GM21717 (cell line): ENCODE data around the gene TAF10.
A peak's percentile ranks its signal among the peaks of the same experiment; 100 is the strongest.

ENCODE experiments used
- ATAC-seq: cut with Tn5 transposase; IDR thresholded peaks from one replicate; pipeline ENCODE4 v1.9.1; 2021; ENCODE audit warnings: mild to moderate bottlenecking, moderate library complexity; ENCODE audit not compliant: unreplicated experiment

TAF10 gene

DNA sequence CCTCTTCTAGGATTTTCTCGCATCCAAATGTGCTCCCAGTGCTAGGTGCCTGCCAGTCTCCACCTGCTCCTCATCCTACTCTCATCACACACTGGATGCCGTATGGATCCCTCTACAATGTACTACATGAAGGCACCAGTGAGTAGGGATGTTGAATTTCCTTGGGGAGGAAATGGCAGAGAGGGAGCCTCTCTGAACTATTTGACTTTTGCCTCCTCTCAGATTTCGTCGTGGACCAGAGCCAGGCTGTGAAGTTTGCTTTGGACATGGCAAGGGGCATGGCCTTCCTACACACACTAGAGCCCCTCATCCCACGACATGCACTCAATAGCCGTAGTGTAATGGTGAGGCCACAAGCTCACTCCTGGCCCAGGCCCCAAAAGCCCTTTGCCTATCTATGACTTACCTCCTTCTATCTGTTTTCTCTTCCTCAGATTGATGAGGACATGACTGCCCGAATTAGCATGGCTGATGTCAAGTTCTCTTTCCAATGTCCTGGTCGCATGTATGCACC is 2.5 kb downstream of the TAF10 start:
- ATAC-seq, result no peak

DNA sequence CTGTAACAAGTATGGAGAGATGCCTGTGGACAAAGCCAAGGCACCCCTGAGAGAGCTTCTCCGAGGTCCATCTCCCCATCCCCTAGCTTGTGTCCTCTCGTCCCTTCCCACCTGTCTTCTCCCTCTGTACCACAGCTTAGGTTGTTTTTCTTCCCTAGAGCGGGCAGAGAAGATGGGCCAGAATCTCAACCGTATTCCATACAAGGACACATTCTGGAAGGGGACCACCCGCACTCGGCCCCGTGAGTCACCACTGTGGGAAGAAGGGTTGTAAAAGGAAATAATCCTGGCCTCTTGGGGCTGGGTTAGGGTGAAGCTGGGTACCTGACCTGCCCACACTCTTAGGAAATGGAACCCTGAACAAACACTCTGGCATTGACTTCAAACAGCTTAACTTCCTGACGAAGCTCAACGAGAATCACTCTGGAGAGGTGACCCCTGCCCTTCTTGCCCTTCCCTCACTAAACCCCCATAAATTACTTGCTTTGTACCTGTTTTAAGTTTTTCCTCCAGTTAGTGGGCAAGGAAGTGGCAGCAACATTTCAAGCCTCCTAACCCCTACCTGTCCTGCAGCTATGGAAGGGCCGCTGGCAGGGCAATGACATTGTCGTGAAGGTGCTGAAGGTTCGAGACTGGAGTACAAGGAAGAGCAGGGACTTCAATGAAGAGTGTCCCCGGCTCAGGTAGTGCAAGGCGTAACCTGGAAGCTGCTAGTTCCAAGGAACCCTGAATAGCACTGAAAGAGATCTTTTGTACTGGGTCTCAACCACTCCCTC is 3.1 kb downstream of the TAF10 start:
- ATAC-seq, result no peak

DNA sequence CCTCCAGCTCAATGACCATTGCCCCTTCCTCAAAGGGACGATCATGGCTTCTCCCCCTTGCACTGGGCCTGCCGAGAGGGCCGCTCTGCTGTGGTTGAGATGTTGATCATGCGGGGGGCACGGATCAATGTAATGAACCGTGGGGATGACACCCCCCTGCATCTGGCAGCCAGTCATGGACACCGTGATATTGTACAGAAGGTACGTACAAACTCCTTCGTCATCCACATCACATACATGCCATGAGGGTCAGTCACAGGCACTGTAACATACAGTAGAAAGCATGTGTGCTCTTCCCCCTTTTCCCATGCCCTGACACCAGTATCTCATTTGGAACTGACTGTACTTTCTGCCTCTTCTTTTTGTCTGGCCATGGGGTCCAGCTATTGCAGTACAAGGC is 4.0 kb downstream of the TAF10 start:
- ATAC-seq, result no peak

DNA sequence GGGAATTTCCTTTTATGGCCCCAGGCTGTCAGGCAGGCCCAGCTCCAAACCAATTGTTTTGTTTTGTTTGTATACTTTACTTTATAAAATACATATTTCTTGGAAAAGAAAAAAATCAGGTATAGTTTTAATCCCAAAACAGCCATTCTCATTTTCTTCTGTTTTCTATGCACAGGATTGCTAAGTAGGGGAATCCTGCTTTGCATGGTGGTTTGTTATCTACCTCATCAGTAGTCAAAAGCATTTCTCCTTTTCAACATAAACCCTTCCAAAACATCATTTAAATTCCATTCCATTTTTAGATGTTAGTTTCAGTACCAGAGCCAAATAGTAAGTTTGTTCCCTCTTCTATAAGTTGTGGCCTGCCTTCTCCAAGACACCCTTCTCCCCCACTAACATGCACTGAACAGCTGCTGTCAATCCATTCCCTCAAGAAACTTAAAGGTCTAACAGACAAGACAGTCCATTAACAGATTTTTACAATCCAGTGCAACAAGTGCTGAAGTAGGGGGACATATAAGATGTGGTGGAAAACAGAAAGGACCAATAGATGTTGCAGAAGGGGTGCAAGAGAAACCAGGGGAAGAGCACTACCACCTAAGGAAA is 4.7 kb downstream of the TAF10 start:
- ATAC-seq, result no peak

DNA sequence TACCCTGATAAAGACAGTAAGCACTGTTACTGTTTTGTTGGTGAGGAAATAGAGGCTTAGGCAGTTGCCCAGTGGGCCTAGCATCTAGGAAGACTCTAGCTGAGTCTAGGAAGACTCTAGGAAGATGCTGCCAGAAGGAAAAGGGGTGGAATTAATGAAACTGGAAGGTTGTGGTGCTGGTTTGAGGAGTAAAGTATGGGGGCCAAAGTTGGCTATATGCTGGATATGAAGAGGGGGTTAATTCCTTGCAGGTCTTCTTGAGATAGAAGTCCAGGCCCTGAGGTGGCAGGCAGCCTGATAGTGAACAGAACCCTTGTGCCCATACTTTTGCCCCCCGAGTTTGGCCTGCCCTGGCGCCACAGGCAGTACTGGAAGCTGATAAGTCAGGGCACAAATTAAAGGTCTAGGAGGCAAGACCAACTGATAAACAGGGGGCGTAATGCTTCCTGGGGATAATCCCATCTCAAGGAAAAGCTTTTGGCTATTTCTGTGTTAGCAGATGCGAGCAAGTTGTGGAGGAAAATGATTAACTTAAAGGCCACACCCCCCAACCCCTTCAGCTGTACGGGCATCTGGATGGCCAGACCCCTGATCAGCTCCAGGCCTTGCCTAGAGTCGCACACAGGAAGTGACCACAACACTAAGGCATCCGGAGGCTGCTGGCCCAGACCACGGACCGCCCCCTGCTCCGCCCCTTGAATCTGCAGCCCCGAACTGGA is 5.4 kb downstream of the TAF10 start:
- peak; percentile 29 for ATAC-seq

DNA sequence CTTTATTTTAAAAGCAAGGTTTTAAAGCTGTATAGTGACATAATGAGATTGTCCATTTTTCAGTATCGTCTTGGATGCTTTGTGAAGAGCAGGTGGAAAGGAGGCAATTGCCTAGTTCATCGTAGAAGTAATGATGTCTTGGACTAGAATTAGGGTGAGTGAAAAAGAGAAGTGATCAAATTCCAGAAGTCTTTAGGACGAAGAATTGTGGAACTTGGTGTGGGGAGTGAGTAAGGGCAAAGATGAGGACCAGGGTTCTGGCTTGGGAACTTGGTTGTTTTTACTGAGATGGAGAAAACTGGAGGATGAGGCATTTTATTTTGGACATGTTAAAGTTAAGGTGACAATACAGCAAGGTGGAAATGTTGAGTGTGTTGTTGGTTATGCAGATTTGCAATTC is 7.2 kb downstream of the TAF10 start:
- no peak for ATAC-seq

DNA sequence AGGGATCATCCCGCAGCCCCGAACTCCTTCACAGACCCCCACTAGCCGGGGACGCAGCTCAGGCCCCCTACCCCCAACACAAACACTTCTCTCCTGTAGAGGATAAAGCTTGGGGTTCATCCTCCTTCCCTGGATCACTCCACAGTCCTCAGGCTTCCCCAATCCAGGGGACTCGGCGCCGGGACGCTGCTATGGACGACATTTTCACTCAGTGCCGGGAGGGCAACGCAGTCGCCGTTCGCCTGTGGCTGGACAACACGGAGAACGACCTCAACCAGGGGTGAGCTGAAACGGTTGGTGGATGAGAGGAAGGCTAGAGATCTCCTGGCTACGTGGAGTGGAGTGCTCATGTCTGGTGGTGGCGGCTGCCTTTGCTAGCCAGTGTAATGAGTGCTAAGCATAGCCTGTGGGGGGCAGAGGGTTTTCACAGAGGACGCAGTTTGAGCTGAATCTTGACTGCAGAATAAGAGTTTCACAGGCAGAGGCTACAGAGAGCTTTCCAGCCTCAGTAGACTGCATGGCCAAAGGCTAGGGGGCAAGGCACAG is 7.9 kb downstream of the TAF10 start:
- peak; percentile 45 for ATAC-seq

DNA sequence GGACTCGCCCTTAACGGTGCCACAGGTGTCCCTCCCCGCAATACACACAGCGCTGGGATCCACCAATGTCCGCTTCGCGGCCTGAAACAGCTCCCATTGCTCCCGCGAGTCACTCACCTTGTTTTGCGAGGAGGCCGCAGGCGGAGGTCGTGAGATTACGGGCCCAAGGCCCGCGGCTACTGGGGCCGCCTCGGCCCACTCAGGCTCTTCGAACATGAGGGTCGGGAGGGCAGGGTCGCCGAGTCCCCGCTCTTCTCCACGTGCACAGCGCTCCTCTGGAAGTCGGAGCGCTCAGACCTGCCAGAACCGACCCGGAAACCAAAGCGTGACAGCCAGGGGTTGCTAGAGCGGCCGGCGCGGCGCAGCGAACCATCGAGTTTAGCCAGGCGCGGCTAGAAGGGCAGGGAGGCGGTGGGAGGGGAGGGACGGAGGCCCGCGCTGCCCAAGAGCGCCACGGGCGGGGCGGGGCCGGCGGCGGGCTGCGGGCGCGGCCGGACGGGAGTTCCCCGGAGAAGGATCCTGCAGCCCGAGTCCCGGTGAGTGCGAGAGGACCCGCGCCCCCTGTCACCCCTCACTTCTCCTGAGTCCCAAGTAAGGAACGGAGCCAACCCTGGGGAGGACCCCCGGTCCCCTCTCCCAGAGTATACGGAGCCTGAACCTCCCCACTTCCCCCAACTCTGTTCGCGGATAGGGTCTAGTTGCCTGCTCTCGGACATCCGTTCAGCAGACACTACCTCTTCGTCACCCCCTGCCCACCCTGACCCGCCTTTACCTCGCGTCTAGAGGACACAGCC is 8.5 kb downstream of the TAF10 start, which contains the start of the genes ILK and RRP8:
ILK (plus strand) TSS at position 488 of the 794 bp plus-strand sequence. CDS start 498 bp downstream, outside the sequence.
RRP8 (minus strand) TSS at position 330 of the 794 bp plus-strand sequence; CDS start at position 216, 114 bp downstream.
- peak; percentile 77 for ATAC-seq

DNA sequence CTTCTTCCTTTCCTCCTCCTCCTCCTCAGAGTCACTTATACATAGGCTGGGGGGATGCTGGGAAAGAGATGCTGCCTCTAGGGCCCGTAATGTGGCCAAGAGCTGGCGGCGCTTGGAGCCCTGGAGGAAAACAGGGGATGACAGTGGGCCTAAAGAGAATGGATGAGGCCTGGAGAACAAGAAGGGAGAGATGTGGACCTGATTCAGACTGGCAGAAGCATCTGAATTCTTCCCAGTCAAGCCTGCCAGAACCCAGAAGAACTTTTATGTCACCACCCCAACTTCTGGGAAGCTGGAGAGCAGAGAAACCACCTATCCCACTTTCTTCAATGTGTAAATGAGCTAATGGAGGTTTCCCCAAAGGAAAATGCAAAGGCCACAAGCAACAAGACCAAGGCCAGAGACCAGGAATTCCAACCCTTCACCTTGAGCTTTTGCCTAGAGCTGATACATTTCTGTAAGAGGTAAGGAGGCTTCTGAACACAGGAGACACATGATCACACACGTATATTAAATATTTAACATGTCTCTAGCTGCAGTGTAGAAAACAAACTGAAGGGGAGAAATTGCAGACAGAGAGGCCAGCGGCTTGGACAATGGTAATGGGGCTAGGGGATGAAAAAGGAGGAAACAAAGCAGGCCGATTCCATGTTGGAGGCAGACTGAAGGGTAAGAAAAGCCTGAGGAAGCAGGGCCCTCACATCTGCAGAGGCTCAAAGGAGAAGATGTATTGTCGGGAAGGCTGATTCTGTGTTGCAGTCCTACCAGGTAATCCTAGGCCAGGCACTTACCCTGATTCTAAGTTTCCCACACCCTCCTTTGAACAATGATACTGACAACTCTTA is 9.7 kb downstream of the TAF10 start:
- no peak for ATAC-seq

DNA sequence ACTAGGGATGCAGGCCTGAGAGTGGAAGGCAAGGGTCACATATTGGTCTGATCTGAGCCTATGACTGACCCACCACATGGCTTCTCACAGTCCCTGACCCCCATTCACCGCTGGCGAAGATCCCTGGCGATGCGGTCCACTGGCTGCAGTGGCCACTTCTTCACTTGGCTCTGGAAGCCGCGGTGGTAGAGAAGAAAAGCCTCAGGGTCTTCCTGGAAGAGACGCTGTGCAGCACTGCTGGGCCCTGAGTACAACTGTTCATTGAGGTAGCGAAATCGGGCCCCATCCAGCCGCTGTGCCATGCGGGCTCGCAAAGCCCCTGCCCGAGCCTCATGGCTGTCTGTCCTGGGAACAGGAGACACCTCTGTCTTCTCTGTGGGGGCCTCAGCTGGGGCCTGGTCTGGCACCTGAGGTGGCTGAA is 11.0 kb downstream of the TAF10 start:
- ATAC-seq, result no peak

DNA sequence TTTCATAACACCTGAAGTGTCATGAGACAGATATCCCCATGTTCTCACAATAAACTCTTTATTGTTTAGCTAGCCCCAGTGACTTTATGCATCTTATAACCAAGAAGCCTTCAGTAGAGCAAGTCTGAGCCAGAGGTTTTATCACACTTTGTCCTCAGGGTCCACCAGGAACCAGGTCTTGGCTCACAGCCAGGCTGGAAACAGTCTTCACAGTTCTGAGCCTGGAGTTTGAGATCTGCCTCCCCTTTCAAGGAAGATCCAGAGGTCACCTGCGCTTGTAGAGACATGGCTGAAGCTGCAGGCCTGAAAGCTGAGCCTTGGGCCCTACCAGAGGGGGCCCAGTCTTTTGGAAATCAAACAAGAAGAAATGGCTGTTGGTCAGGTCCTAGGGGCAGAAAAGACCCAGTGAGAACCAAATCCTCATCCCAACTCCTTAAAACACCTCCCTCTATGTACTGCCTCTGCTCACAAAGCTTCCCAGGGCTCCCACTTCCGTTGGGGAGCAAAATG is 12.1 kb downstream of the TAF10 start:
- ATAC-seq, result no peak

DNA sequence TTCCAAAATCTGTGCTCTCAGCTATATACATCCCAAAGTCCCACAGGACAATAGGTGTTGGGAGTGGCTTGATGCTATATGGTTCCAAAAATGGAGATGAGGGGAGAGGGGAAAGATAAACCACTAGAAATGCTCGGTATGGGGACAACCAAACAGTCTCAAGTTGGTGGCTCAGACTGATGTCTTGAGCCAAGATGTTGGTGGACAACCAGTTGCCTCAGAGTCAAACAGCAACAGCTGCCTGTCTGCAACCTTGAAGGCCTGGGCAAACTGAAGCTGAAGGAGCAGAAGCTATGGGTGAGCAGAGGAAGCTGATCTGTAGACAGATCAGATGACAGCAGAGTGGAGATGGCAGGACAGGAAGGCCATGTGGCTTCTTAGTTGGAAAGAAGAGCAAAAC is 12.6 kb downstream of the TAF10 start:
- no peak for ATAC-seq

DNA sequence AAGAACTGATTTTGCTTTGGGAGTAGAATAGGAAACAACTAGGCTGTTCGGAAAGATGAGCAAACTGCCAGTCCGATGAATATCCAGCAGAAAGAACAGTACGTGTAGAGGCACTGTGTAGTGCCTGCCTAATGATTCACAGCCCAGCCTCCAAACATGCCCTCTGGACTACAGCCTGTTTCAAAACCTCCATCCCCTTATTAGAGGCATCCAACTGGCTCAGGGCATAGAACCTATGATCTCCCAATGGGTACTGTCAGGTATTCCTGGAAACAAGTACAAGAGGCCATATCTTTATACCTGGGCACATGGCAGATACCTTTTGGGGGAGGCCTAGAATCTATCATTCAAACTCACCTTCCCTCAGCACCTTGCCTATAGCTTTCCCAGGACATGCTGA is 13.5 kb downstream of the TAF10 start:
- ATAC-seq, result no peak

DNA sequence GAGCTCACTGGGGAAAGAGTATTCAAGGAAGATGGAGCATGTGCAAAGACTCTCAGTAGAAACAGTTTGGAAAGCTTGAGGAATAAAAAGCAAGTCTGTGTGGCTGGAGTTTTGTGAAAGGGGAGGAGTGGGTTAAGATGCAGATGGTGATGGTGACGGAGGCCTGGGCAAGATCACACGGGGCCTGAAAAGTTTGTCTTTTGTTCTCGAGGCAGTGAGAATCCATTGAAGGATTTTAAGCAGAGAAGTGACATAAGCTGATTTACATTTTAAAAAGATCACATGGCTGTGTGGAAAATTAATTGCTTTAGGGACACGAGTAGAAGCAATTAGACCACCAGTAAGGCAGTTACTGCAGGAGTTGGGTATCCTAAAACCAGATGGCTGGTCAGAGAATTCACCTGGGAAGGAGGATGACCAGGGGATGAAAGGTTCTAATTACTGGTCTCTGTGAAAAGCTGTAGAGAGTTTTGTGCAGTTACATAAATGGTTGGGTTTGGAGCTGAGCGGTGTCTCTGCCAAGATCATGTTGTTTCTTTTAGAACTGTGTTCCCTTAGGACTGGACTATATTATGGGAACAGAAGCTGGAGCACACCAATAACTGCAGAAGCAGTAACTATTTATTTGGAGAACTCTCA is 15.7 kb downstream of the TAF10 start:
- ATAC-seq, result no peak

DNA sequence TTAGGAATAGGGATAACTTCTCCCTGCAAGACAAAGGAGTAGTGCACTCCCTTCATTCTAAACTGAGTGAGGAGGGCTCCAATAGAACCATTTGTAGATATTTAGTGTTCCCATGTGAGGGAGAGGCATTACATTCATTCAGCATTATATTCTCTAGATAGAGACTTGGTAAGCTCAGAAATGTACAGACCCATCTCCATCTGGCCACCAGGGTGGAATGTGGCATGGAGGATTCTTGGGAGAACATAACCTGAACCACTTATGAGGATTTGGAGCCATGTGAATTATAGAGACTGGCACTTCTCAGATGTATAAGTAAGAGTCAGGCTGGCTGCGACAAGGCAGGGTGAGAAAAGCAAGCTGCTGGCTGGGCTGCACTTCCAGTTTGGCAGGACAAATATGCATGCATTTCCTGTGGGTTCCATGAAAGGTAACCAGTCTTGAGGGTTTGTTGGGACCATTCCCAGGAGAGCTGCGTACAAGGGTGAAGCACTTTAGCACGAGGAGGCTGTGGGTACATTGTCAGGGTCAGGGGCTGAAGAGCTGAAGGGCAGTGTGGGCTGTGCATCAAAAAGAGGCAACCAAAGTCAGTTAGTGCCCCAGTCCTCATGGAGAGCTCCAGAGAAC is 17.8 kb downstream of the TAF10 start:
- ATAC-seq, result no peak

DNA sequence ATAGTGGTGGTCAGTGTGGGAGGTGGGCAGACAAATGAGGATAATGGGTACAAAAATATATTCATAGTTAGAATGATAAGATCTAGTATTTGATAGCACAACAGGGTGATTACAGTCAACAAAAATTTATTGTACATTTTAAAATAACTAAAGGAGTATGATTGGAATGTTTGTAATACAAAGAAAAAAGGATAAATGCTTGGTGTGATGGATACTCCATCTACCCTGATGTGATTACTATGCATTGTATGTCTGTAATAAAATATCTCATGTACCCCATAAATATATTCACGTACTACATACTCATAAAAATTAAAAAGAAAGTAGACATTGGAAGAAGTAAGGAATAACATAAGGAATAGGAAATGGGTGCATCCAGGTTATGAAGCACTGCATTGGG is 24.0 kb downstream of the TAF10 start:
- ATAC-seq, result no peak

DNA sequence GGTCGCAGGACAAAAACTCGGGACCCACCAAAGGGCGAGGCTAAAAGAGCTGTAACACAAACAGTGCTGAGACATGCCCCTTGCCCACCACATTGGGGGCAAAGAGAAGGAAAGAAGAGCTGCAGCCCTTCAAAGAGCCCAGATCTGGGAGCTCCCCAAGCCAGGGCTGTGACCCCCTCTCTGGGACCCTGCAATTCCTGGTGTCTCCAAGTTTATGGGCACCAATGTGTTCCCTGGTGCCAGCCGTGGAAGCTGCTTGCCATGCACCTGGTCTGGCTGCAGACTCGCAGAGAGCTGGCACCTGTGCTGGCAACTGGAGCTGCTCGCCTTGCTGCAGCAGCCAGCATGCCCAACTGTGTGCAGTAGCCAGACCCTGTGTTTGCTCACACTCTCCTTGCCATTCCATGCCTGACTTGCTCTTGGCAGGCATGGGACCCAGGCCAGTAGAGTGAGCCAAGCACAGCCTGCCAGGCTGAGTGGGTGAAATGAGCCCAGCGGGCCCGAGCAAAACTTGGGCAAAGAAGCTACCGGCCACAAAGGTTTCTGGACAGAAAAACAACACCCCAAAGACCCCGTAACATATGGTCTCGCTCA is 24.6 kb downstream of the TAF10 start:
- no peak for ATAC-seq
